Measurements from ENCODE around the gene RBM48. TPM values are rescaled to one million over a fixed set of nuclear protein-coding genes. Genes with fewer than 3 reads are reported as not detected.
"Not testable (repeated sequence)": the region's sequence is repeated elsewhere in the genome, so short reads cannot be mapped to it uniquely, and the experiment has no call there.

Gene RBM48
- total RNA-seq, 3 donors from 2014 or later (not counting 1 experiment from before 2014, with no cell fraction given) = 32.2 to 42.4 (median 35.7) TPM

DNA sequence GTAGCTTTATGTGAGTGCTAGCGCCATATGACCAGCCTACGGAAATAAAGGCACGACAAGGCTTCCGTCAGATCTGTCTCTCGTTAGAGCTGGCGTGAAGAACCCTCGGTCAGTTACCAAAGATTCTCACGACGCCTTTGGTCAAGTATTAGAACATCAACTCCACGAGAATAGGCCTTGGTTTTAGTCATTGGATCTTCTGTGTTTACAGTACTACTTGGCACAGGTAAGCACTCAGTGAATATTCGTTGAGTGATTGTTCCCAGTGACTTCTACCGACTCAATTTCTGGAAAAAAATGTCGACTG lies 316 bp downstream of the RBM48 start:
- Mint-ChIP-seq H3K4me1 (peaks cover 28 to 31% of the 10 kb centered on the region in 2 donors), H3K9me3 (no peaks in the 10 kb centered on the region)
- intact Hi-C loops (cut with micrococcal nuclease) = loop anchor here (1.0 to 10.0 kb wide), 7 partner anchors 61 to 589 kb away; partner anchors contain the start of genes AKAP9, CYP51A1 and FAM133B

DNA sequence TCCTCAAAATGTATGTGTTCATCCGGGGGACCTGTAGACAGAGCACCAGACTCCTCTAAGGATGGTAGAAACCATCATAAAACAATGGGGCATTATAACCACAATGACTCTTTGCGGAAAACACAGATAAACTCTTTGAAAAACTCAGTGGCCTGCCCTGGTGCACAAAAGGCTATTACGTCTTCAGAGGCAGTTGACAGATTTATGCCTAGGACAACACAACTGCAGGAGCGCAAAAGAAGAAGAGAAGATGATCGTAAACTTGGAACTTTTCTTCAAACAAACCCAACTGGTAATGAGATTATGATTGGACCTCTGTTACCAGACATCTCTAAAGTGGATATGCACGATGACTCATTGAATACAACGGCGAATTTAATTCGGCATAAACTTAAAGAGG lies 6.0 kb downstream of the RBM48 start:
- intact Hi-C loops (cut with micrococcal nuclease) = no loop called here
- Mint-ChIP-seq H3K4me3 (no peak overlapping the region), H3K27ac (no peak overlapping the region), H3K36me3 (peaks cover 36% of the 10 kb centered on the region), H3K9me3 (no peaks in the 10 kb centered on the region), H3K4me1 (peaks cover 21 to 28% of the 10 kb centered on the region in 2 donors), H3K27me3 (ENCODE audit: low read depth in 2 of 2) (no peaks in the 10 kb centered on the region)
- no peak overlapping the region for H3K27ac ChIP-seq (ENCODE audit: low read length)
- H3K36me3 ChIP-seq (ENCODE audit: control insufficient read depth, insufficient read depth, low read length) = peaks cover 77% of the 10 kb centered on the region
- H3K4me3 ChIP-seq (ENCODE audit: low read length) = no peak overlapping the region
- ATAC-seq (no peak), DNase-seq (no peak)
- no peaks in the 10 kb centered on the region for H3K4me1 ChIP-seq (ENCODE audit: control insufficient read depth, insufficient read depth, low read length)
- WGBS (ENCODE audit: insufficient coverage) = over 99% methylated on average over 9 of the region's 9 CpGs
- no peaks in the 10 kb centered on the region for H3K27me3 ChIP-seq (ENCODE audit: control insufficient read depth, insufficient read depth, low read length)
- TF ChIP-seq, protein P1, sequence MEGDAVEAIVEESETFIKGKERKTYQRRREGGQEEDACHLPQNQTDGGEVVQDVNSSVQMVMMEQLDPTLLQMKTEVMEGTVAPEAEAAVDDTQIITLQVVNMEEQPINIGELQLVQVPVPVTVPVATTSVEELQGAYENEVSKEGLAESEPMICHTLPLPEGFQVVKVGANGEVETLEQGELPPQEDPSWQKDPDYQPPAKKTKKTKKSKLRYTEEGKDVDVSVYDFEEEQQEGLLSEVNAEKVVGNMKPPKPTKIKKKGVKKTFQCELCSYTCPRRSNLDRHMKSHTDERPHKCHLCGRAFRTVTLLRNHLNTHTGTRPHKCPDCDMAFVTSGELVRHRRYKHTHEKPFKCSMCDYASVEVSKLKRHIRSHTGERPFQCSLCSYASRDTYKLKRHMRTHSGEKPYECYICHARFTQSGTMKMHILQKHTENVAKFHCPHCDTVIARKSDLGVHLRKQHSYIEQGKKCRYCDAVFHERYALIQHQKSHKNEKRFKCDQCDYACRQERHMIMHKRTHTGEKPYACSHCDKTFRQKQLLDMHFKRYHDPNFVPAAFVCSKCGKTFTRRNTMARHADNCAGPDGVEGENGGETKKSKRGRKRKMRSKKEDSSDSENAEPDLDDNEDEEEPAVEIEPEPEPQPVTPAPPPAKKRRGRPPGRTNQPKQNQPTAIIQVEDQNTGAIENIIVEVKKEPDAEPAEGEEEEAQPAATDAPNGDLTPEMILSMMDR (IDR thresholded peaks at IDR 0.05) = no peak
- no peaks in the 10 kb centered on the region for H3K9me3 ChIP-seq (ENCODE audit: control insufficient read depth, insufficient read depth, low read length)

More for the DNA sequence above, 316 bp downstream of the RBM48 start:
- ATAC-seq (no peak), DNase-seq (no peak)
- Histone ChIP-seq H3K27ac (ENCODE audit: low read length) (peak overlapping the region; percentile 79), H3K36me3 (ENCODE audit: control insufficient read depth, insufficient read depth, low read length) (peaks cover 28% of the 10 kb centered on the region), H3K4me1 (ENCODE audit: control insufficient read depth, insufficient read depth, low read length) (peaks cover 3% of the 10 kb centered on the region), H3K9me3 (ENCODE audit: control insufficient read depth, insufficient read depth, low read length) (no peaks in the 10 kb centered on the region), H3K27me3 (ENCODE audit: control insufficient read depth, insufficient read depth, low read length) (no peaks in the 10 kb centered on the region), H3K4me3 (ENCODE audit: low read length) (peak overlapping the region; percentile 57)
- Mint-ChIP-seq H3K27me3 (ENCODE audit: low read depth in 2 of 2) (no peaks in the 10 kb centered on the region), H3K4me3 (peak overlapping the region; percentile 97), H3K36me3 (peaks cover 29% of the 10 kb centered on the region), H3K27ac (peak overlapping the region; percentile 90 to 97)
- TF ChIP-seq, protein P1 (IDR thresholded peaks at IDR 0.05) = no peak
- WGBS (ENCODE audit: insufficient coverage) = 0% methylated on average over 13 of the region's 13 CpGs

DNA sequence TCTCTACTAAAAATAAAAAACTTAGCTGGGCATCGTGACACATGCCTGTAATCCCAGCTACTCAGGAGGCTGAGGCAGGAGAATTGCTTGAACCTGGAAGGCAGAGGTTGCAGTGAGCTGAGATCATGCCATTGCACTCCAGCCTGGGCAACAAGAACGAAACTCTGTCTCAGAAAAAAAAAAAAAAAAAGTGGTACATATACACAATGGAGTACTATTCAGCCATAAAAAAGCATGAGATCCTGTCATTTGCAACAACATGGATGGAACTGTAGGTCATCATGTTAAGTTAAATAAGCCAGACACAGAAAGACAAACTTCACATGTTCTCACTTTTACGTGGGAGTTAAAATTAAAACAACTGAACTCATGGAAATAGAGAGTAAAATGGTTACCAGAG lies 14.9 kb downstream of the RBM48 start:
- H3K4me3 ChIP-seq (ENCODE audit: low read length); H3K4me1 ChIP-seq (ENCODE audit: control insufficient read depth, insufficient read depth, low read length); H3K9me3 Mint-ChIP-seq; ATAC-seq; H3K27me3 Mint-ChIP-seq (ENCODE audit: low read depth in 2 of 2); DNase-seq; H3K4me3 Mint-ChIP-seq; H3K9me3 ChIP-seq (ENCODE audit: control insufficient read depth, insufficient read depth, low read length); H3K27ac Mint-ChIP-seq; intact Hi-C loops (cut with micrococcal nuclease); H3K36me3 ChIP-seq (ENCODE audit: control insufficient read depth, insufficient read depth, low read length); H3K27ac ChIP-seq (ENCODE audit: low read length); H3K27me3 ChIP-seq (ENCODE audit: control insufficient read depth, insufficient read depth, low read length); H3K4me1 Mint-ChIP-seq; H3K36me3 Mint-ChIP-seq: not testable (repeated sequence)
- WGBS (ENCODE audit: insufficient coverage) = 95% methylated on average over 2 of the region's 3 CpGs

DNA sequence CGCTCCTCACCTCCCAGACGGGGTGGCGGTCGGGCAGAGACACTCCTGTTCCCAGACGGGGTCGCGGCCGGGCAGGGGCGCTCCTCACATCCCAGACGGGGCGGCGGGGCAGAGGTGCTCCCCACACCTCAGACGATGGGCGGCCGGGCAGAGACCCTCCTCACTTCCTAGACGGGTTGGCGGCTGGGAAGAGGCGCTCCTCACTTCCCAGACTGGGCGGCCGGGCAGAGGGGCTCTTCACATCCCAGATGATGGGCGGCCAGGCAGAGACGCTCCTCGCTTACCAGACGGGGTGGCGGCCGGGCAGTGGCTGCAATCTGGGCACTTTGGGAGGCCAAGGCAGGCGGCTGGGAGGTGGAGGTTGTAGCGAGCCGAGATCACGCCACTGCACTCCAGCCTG lies 16.5 kb downstream of the RBM48 start:
- H3K36me3 Mint-ChIP-seq; H3K27me3 Mint-ChIP-seq (ENCODE audit: low read depth in 2 of 2); H3K4me1 ChIP-seq (ENCODE audit: control insufficient read depth, insufficient read depth, low read length); H3K4me3 Mint-ChIP-seq; DNase-seq; H3K36me3 ChIP-seq (ENCODE audit: control insufficient read depth, insufficient read depth, low read length); H3K4me3 ChIP-seq (ENCODE audit: low read length); H3K27ac ChIP-seq (ENCODE audit: low read length); H3K4me1 Mint-ChIP-seq; ATAC-seq; H3K27ac Mint-ChIP-seq; H3K9me3 Mint-ChIP-seq; H3K9me3 ChIP-seq (ENCODE audit: control insufficient read depth, insufficient read depth, low read length); intact Hi-C loops (cut with micrococcal nuclease); H3K27me3 ChIP-seq (ENCODE audit: control insufficient read depth, insufficient read depth, low read length): not testable (repeated sequence)
- WGBS (ENCODE audit: insufficient coverage) = 91% methylated on average over 30 of the region's 30 CpGs

Measured in natural killer cell (primary cell).